Uterus (tissue), 4 donors: Measurements from ENCODE around the gene ASPSCR1. TPM values are rescaled to one million over a fixed set of nuclear protein-coding genes. Genes with fewer than 3 reads are reported as not detected.

ENCODE experiments used
- DNase-seq, 2 donors: peaks; one replicate each; pipeline ENCODE4 v3.0.0-alpha.2; 2019 to 2020
- H3K27ac ChIP-seq, 2 donors: fragments of 200-600 bp; sonication (generic); 1 replicate in 1 of 2; 2 replicates in 1 of 2; pipeline ENCODE4 v1.5.1; 2016 to 2018
- H3K27me3 ChIP-seq, 2 donors: fragments of 200-600 bp; sonication (generic); one replicate each; pipeline ENCODE4 v1.5.1; 2018 to 2019; ENCODE audit warnings: control low read depth in 1 of 2
- H3K36me3 ChIP-seq, 2 donors: fragments of 200-600 bp; sonication (generic); one replicate each; pipeline ENCODE4 v1.5.1; 2019; ENCODE audit warnings: control low read depth in 1 of 2
- H3K4me1 ChIP-seq, 2 donors: fragments of 200-600 bp; sonication (generic); one replicate each; pipeline ENCODE4 v1.5.1; 2018 to 2019; ENCODE audit warnings: control low read depth in 1 of 2
- H3K4me3 ChIP-seq, 2 donors: fragments of 200-600 bp; sonication (generic); 1 replicate in 1 of 2; 2 replicates in 1 of 2; pipeline ENCODE4 v1.5.1; 2018 to 2019; ENCODE audit warnings: mild to moderate bottlenecking in 1 of 2
- H3K9me3 ChIP-seq, 2 donors: fragments of 200-600 bp; sonication (generic); one replicate each; pipeline ENCODE4 v1.5.1; 2019; ENCODE audit warnings: control low read depth in 1 of 2
- POLR2A ChIP-seq, 2 donors: fragments of 450-650 bp; IDR thresholded peaks; one replicate each; pipeline ENCODE4 v1.6.1; 2016; ENCODE audit warnings: antibody characterized with exemption in 2 of 2, mild to moderate bottlenecking in 1 of 2, moderate library complexity in 1 of 2
- intact Hi-C: fragments of 100-400 bp; cut with DNase I; formaldehyde crosslinking; loops from one replicate; pipeline ENCODE4 v1.15.1; 2023; ENCODE audit warnings: low total_unique reads
- total RNA-seq, 4 donors: library from RNA; depleted of rRNA in 3 of 4; stranded (reverse); fragments of >200 nt in 3 of 4; gene quantifications; one replicate each; pipeline versions ENCODE4 v1.1.0 to v1.2.4, GENCODE V29; 2014 to 2023
- TF ChIP-seq, protein P1 (sequence below), 4 experiments: fragments of 200-600 bp in 2 of 4; fragments of 450-650 bp in 2 of 4; sonication (generic) in 2 of 4; IDR thresholded peaks; one replicate each; pipeline ENCODE4 v1.5.1; 2016 to 2019; ENCODE audit warnings: antibody characterized with exemption in 4 of 4, mild to moderate bottlenecking in 2 of 4, moderate library complexity in 1 of 4
- donor health status: DM: yes; HTN: yes; CAD: no.

The ASPSCR1 gene
- total RNA-seq, 4 donors from 2014 or later: 3.5 to 34.2 (median 13.6) TPM

DNA sequence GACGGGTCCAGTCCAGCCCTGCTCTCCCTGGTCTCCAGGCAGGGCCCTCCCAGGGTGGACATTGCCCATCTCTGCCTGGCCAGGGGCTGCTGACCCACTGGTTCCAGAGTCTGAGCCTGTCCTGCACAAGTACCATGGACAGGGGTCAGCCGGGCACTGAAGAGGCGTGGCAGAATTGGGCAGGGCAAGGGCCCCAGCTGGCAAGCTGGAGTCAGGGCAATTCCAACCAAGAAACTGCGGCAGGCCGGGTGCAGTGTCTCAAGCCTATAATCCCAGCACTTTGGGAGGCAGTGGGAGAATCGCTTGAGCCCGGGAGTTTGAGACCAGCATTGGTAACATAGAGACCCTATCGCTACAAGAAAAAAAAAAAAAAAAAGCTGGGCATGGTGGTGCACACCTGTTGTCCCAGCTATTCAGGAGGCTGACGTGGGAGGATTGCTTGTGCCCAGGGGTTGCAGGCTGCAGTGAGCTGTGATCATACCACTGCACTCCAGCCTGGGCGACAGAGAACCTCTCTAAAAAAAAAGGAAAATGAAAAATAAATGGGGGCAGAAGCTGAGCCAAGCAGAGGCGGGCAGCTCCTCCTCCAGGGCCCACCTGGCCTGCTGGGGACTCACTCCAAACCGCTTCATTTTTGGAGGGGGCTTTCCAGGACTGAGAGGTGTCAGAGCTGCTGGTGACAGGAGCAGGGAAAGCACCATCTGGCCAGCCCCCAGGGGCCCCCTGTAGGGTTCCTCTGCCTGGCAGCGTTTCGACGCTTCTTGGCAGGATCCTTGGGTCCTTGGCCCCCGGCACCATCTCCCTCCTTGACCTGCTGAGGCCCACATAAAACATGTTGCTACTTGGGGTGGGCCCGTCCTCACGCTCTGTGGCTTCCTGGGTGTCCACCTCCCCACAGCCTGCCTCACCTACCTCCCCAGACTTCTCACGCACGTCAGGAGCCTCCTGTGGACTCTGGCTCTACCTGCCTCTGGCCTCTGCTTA lies 47.0 kb upstream of the ASPSCR1 start:
- DNase-seq: no peak
- no peaks in the 10 kb centered on the region for H3K9me3 ChIP-seq
- no peak overlapping the region for H3K27ac ChIP-seq
- H3K4me3 ChIP-seq: no peak overlapping the region
- H3K4me1 ChIP-seq: peaks cover 0 to 3% of the 10 kb centered on the region in 2 donors
- intact Hi-C loops: no loop called here
- no peak for TF ChIP-seq POLR2A (IDR thresholded peaks at IDR 0.05)
- TF ChIP-seq, protein P1, sequence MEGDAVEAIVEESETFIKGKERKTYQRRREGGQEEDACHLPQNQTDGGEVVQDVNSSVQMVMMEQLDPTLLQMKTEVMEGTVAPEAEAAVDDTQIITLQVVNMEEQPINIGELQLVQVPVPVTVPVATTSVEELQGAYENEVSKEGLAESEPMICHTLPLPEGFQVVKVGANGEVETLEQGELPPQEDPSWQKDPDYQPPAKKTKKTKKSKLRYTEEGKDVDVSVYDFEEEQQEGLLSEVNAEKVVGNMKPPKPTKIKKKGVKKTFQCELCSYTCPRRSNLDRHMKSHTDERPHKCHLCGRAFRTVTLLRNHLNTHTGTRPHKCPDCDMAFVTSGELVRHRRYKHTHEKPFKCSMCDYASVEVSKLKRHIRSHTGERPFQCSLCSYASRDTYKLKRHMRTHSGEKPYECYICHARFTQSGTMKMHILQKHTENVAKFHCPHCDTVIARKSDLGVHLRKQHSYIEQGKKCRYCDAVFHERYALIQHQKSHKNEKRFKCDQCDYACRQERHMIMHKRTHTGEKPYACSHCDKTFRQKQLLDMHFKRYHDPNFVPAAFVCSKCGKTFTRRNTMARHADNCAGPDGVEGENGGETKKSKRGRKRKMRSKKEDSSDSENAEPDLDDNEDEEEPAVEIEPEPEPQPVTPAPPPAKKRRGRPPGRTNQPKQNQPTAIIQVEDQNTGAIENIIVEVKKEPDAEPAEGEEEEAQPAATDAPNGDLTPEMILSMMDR (IDR thresholded peaks at IDR 0.05): no peak
- H3K27me3 ChIP-seq: no peaks in the 10 kb centered on the region
- no peaks in the 10 kb centered on the region for H3K36me3 ChIP-seq

DNA sequence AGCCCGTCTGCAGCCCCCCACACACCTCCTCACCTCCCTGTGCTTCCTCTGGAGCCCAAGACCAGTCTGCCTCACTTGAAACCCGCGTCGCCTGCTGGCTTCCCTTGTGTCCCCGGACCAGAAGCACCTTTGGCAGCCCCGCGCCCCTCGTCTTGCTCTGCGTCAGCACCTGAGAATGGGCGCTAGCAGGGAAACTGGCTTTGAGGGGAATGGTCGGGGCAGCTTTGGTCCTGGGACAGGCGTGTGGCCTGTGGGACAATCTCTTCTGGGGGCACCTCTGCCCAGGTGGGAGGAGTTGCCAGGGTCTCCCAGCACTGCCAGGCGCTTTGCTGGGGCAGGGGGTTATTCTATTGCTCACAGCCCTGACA lies 46.3 kb upstream of the ASPSCR1 start:
- Histone ChIP-seq H3K27me3 (no peaks in the 10 kb centered on the region), H3K4me1 (peaks cover 0 to under 1% of the 10 kb centered on the region in 2 donors), H3K36me3 (no peaks in the 10 kb centered on the region), H3K9me3 (no peaks in the 10 kb centered on the region), H3K27ac (no peak overlapping the region), H3K4me3 (no peak overlapping the region)
- TF ChIP-seq POLR2A (IDR thresholded peaks at IDR 0.05): no peak
- TF ChIP-seq, protein P1 (IDR thresholded peaks at IDR 0.05): no peak
- intact Hi-C loops: no loop called here
- DNase-seq: no peak

DNA sequence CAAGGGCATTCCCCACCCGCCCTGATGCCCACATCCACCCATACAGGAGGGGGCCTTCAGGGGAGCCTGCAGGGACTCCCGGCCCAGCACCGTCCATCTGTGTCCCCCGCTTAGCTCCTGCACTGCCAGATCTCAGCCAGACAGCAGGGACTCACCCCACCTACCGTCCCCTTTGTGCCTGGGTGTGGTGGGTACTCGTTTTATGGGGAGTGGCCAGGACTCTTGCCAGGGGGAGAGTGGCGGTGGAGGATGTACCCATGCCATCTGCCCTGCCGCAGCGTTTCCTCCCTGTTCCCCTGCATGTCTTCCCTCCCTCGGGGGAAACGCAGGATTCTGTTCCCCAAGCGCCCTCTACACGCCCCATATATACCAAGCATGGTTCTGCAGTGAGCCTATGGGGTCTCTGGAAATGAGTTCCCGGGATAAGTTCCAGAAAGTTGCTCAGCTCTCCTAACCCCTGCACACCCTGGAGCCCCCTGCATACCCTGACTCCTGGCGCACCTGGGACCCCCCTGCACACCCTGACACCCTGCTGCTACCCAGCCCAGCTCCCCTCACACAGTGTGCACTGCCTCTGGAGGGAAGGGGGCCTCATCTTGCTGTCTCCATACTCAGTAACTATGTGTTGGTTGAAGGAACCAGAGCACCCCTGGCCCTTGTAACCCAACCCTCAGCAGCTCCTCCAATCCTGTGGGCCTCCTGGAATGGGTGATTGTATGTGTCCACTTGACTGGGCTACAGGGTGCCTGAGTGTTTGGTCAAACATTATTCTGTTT lies 45.7 kb upstream of the ASPSCR1 start:
- Histone ChIP-seq H3K36me3 (no peaks in the 10 kb centered on the region), H3K4me3 (no peak overlapping the region), H3K4me1 (no peaks in the 10 kb centered on the region), H3K9me3 (no peaks in the 10 kb centered on the region), H3K27ac (no peak overlapping the region), H3K27me3 (no peaks in the 10 kb centered on the region)
- no peak for TF ChIP-seq POLR2A (IDR thresholded peaks at IDR 0.05)
- TF ChIP-seq, protein P1 (IDR thresholded peaks at IDR 0.05): no peak
- no peak for DNase-seq
- intact Hi-C loops: no loop called here

DNA sequence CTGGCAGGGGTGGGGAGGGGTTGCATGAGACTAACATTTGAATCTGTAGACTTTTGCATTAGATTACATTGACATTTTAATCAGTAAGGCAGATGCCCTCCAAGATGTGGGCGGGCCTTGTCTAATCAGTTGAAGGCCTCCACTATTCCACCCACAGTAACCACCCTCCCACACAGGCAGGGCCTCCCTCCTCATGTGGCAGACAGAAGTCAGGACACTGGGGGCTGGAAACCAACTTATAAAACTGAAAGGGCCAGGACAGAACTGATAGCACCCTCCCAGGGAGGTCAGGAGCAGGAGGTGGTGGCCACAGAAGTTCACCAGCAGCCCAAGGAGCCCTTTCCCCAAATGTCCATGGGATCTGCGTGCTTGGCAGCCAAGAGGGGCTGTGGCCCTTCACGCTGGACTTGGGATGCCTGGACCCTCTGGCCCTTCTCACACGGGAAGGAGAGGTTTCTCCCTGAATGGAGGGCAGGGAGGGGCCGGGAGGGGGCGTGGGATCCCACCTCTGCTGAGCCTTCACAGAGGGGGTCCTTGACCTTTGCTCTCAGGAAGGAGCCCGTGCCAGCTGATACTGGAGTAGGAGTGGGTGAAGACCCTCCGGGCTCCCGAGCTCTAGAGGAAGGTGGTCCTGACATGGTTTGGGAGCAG lies 45.0 kb upstream of the ASPSCR1 start:
- Histone ChIP-seq H3K4me3 (no peak overlapping the region), H3K27me3 (no peaks in the 10 kb centered on the region), H3K27ac (no peak overlapping the region), H3K36me3 (no peaks in the 10 kb centered on the region), H3K9me3 (no peaks in the 10 kb centered on the region), H3K4me1 (no peaks in the 10 kb centered on the region)
- intact Hi-C loops: no loop called here
- TF ChIP-seq, protein P1 (IDR thresholded peaks at IDR 0.05): no peak
- no peak for TF ChIP-seq POLR2A (IDR thresholded peaks at IDR 0.05)
- DNase-seq: no peak
